IMR-90 (cell line): ENCODE data around the gene GLRA3. TPM values are rescaled to one million over a fixed set of nuclear protein-coding genes. Genes with fewer than 3 reads are reported as not detected.
A peak's percentile ranks its signal among the peaks of the same experiment; 100 is the strongest.

Experiments used
- ATAC-seq: fragments of 200-7000 bp; cut with Tn5 transposase; 2 replicates; pipeline ENCODE4 v1.9.1; 2020; ENCODE audit warnings: low read depth, mild to moderate bottlenecking, moderate library complexity
- BruUV-seq: library from RNA; stranded (reverse); fragments of 400-500 nt; replicated peaks from 2 replicates; lab custom pipeline; 2021; lab: Mats Ljungman, UMichigan
- CTCF ChIA-PET: fragments of 300-600 bp; formaldehyde crosslinking; extraction: SDS; loops from one replicate; lab custom pipeline; 2021; ENCODE audit warnings: antibody characterized with exemption; lab: Yijun Ruan, JAX
- POLR2A ChIA-PET: fragments of 300-600 bp; sonication (Branson Sonifier 250); formaldehyde crosslinking; loops from one replicate; lab custom pipeline; 2022; ENCODE audit warnings: antibody characterized with exemption; ENCODE audit not compliant: unreplicated experiment; lab: Charles Lee
- DNase-seq: peaks from one replicate; pipeline ENCODE4 v3.0.0; 2013
- H2AFZ ChIP-seq: replicated peaks from 2 replicates; pipeline ENCODE3; 2013; ENCODE audit warnings: low read length, mild to moderate bottlenecking; ENCODE audit not compliant: poor library complexity
- H2AK5ac ChIP-seq: 2 replicates; pipeline ENCODE4 v1.6.1; 2013; ENCODE audit warnings: low read depth, low read length, inconsistent platforms
- H2AK9ac ChIP-seq: replicated peaks from 2 replicates; pipeline ENCODE3; 2013; ENCODE audit warnings: mild to moderate bottlenecking, low read depth, low read length, moderate library complexity; ENCODE audit not compliant: poor library complexity
- H2BK120ac ChIP-seq: 2 replicates; pipeline ENCODE4 v1.6.1; 2013; ENCODE audit warnings: low read depth, low read length, inconsistent platforms
- H2BK15ac ChIP-seq: 3 replicates; pipeline ENCODE4 v1.6.1; 2013; ENCODE audit warnings: low read depth, low read length, inconsistent platforms
- H2BK20ac ChIP-seq: 2 replicates; pipeline ENCODE4 v1.6.1; 2013; ENCODE audit warnings: low read depth, mild to moderate bottlenecking, inconsistent platforms, low read length, moderate library complexity
- H2BK5ac ChIP-seq: 2 replicates; pipeline ENCODE4 v1.6.1; 2013; ENCODE audit warnings: mild to moderate bottlenecking, low read depth, low read length, inconsistent platforms; ENCODE audit not compliant: poor library complexity, severe bottlenecking
- H3K14ac ChIP-seq: replicated peaks from 2 replicates; pipeline ENCODE4 v1.6.1; 2013; ENCODE audit warnings: low read depth, low read length, inconsistent platforms
- H3K18ac ChIP-seq: 2 replicates; pipeline ENCODE4 v1.6.1; 2013; ENCODE audit warnings: low read depth, low read length, control low read depth
- H3K23ac ChIP-seq: 2 replicates; pipeline ENCODE4 v1.6.1; 2013; ENCODE audit warnings: low read depth, low read length, inconsistent platforms
- H3K27ac ChIP-seq: 2 replicates; pipeline ENCODE4 v1.5.1; 2013; ENCODE audit warnings: mild to moderate bottlenecking, control low read depth, low read length; ENCODE audit not compliant: insufficient read depth
- H3K27me3 ChIP-seq: 2 replicates; pipeline ENCODE4 v1.6.1; 2013; ENCODE audit warnings: low read length; ENCODE audit not compliant: control insufficient read depth, insufficient read depth
- H3K36me3 ChIP-seq: 2 replicates; pipeline ENCODE4 v1.6.1; 2013; ENCODE audit warnings: low read length, mixed read lengths; ENCODE audit not compliant: control insufficient read depth, insufficient read depth
- H3K4ac ChIP-seq: 2 replicates; pipeline ENCODE4 v1.6.1; 2013; ENCODE audit warnings: low read depth, low read length, inconsistent platforms
- H3K4me1 ChIP-seq: 2 replicates; pipeline ENCODE4 v1.6.1; 2013; ENCODE audit warnings: low read length, mixed read lengths; ENCODE audit not compliant: control insufficient read depth, insufficient read depth
- H3K4me2 ChIP-seq: 2 replicates; pipeline ENCODE4 v1.6.1; 2013; ENCODE audit warnings: low read depth, mild to moderate bottlenecking, control low read depth, low read length, moderate library complexity
- H3K4me3 ChIP-seq: 2 replicates; pipeline ENCODE4 v1.5.1; 2013; ENCODE audit warnings: low read depth, mild to moderate bottlenecking, control low read depth, low read length, moderate library complexity; ENCODE audit not compliant: insufficient read depth
- H3K56ac ChIP-seq: 2 replicates; pipeline ENCODE4 v1.6.1; 2013; ENCODE audit warnings: low read length, inconsistent platforms; ENCODE audit not compliant: insufficient read depth; ENCODE audit errors: extremely low read depth
- H3K79me1 ChIP-seq, 2 experiments: 2 replicates each; pipeline ENCODE4 v1.6.1; 2013; ENCODE audit warnings: low read length in 2 of 2, inconsistent platforms in 1 of 2, low read depth in 1 of 2
- H3K9ac ChIP-seq: 2 replicates; pipeline ENCODE4 v1.6.1; 2013; ENCODE audit warnings: low read depth, low read length, control low read depth
- H3K9me1 ChIP-seq: 2 replicates; pipeline ENCODE4 v1.6.1; 2013; ENCODE audit warnings: low read length, inconsistent platforms; ENCODE audit not compliant: insufficient read depth
- H3K9me3 ChIP-seq: 2 replicates; pipeline ENCODE4 v1.6.1; 2013; ENCODE audit warnings: low read length; ENCODE audit not compliant: control insufficient read depth, insufficient read depth
- H4K20me1 ChIP-seq: 2 replicates; pipeline ENCODE4 v1.6.1; 2013; ENCODE audit warnings: low read length, inconsistent platforms; ENCODE audit not compliant: insufficient read depth
- H4K5ac ChIP-seq: 2 replicates; pipeline ENCODE4 v1.6.1; 2013; ENCODE audit warnings: mild to moderate bottlenecking, low read depth, low read length, control low read depth
- H4K8ac ChIP-seq, 2 experiments: 2 replicates each; pipeline ENCODE4 v1.6.1; 2013; ENCODE audit warnings: low read depth in 2 of 2, low read length in 2 of 2, control low read depth in 1 of 2, inconsistent platforms in 1 of 2
- H4K91ac ChIP-seq: 2 replicates; pipeline ENCODE4 v1.6.1; 2013; ENCODE audit warnings: low read depth, low read length, inconsistent platforms; ENCODE audit not compliant: insufficient read depth
- MAZ ChIP-seq: IDR thresholded peaks from 2 replicates; pipeline ENCODE4 v1.6.1; 2012; ENCODE audit warnings: low read depth, mild to moderate bottlenecking, low read length, improper control_type of control experiment, moderate library complexity, borderline replicate concordance
- RAD21 ChIP-seq: IDR thresholded peaks from 2 replicates; pipeline ENCODE4 v1.6.1; 2012; ENCODE audit warnings: low read length, improper control_type of control experiment
- WGBS, 2 experiments: methylation state at CpG; one replicate each; pipeline versions ENCODE4 v1.1.5 to v1.1.7; 2013; ENCODE audit warnings: missing lambda C conversion rate in 2 of 2; ENCODE audit not compliant: insufficient read length in 1 of 2; ENCODE audit errors: extremely low coverage in 2 of 2; 5-methylcytosine and 5-hydroxymethylcytosine counted together
- dilution Hi-C: fragments of 300-500 bp; cut with HindIII; formaldehyde crosslinking; loops from one replicate; pipeline ENCODE4 v1.14.3; 2018; ENCODE audit warnings: low sequenced_read_pairs; ENCODE audit not compliant: unreplicated experiment
- in situ Hi-C: fragments of 300-500 bp; cut with MboI; formaldehyde crosslinking; loops from 3 replicates; pipeline ENCODE4 v1.14.3; 2019; ENCODE audit warnings: low sequenced_read_pairs, inconsistent platforms, mixed read lengths
- intact Hi-C: fragments of 100-400 bp; cut with micrococcal nuclease; formaldehyde crosslinking; loops from 2 replicates; pipeline ENCODE4 v1.10.0; 2022
- polyA plus RNA-seq, 3 experiments: library from polyadenylated mRNA; depleted of rRNA; stranded (reverse); fragments of >200 nt; gene quantifications; 2 replicates each; pipeline ENCODE4 v1.2.3, GENCODE V29; 2012; ENCODE audit warnings: low replicate concordance in 1 of 3
- total RNA-seq: library from RNA; depleted of rRNA; stranded (reverse); fragments of >200 nt; gene quantifications from 2 replicates; pipeline ENCODE4 v1.2.3, GENCODE V29; 2012
- TF ChIP-seq, protein P1 (sequence below): conservative IDR thresholded peaks from 2 replicates; pipeline ENCODE4 v1.5.1; 2012; ENCODE audit warnings: mild to moderate bottlenecking, low read depth, low read length, improper control_type of control experiment

GLRA3 gene
- total and polyA plus RNA-seq, 2 of the 4 experiments (the other 2 are of a cell fraction): not detected

DNA sequence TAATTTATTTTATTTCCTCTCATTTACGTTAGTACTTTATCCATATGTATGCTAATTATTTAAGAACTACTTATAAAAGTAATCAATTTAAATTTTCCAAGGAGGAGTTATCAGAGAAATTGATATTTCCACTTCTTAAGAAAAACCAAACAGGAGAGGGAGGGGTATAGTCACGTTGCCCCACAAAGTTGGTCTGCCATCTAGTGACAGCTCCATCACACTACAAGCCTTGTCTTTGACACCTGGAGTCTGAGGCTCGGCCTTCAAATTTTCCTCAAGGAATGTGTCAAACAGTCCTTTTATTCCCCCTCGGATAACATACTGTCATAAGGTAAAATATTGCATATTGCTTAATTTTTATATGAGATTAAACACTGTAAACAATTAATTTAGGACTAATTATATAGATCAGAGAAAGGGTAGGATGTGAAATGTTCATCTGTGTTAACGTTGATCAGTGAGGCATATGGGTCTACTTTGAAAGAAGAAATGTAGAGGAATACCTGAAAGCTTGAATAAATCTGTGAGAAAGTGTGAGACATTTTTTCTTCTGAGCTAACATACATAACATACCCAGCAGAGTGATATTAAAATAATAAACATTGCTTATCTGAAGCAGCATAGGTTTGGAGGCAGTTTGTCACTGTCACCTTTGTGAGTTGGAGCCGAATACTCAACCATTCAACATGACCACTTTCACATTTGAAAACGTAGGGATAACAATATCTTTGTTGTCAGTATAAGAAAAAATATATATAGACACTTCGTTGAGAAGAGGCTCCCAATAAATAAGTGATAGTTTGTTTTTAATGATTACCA is 114.4 kb downstream of the GLRA3 start:
- Histone ChIP-seq H2BK20ac (no peak overlapping the region), H3K18ac (no peak overlapping the region), H4K5ac (no peak overlapping the region), H3K4me3 (no peak overlapping the region), H2AK5ac (no peak overlapping the region), H2AFZ (no peak overlapping the region), H2BK5ac (no peak overlapping the region), H3K23ac (no peak overlapping the region), H3K4ac (no peak overlapping the region), H3K56ac (no peak overlapping the region), H3K4me1 (no peaks in the 10 kb centered on the region), H2BK120ac (no peak overlapping the region), H4K8ac (no peak overlapping the region), H3K4me2 (no peak overlapping the region), H3K27me3 (no peaks in the 10 kb centered on the region), H3K9ac (no peak overlapping the region), H3K27ac (no peak overlapping the region), H3K79me1 (no peaks in the 10 kb centered on the region), H3K14ac (no peak overlapping the region), H3K36me3 (no peaks in the 10 kb centered on the region), H3K9me3 (no peaks in the 10 kb centered on the region), H2AK9ac (no peak overlapping the region), H3K9me1 (no peaks in the 10 kb centered on the region), H4K20me1 (no peaks in the 10 kb centered on the region), H2BK15ac (no peak overlapping the region), H4K91ac (no peak overlapping the region)
- dilution Hi-C loops (no loop called here), in situ Hi-C loops (no loop called here), intact Hi-C loops (no loop called here)
- ChIA-PET CTCF (no interaction called here), POLR2A (no interaction called here)
- ATAC-seq: no peak
- no TSS peak for BruUV-seq
- no peak for TF ChIP-seq MAZ
- peak; percentile 27; the same call in 1 of the 2 replicates for TF ChIP-seq RAD21
- TF ChIP-seq, protein P1, sequence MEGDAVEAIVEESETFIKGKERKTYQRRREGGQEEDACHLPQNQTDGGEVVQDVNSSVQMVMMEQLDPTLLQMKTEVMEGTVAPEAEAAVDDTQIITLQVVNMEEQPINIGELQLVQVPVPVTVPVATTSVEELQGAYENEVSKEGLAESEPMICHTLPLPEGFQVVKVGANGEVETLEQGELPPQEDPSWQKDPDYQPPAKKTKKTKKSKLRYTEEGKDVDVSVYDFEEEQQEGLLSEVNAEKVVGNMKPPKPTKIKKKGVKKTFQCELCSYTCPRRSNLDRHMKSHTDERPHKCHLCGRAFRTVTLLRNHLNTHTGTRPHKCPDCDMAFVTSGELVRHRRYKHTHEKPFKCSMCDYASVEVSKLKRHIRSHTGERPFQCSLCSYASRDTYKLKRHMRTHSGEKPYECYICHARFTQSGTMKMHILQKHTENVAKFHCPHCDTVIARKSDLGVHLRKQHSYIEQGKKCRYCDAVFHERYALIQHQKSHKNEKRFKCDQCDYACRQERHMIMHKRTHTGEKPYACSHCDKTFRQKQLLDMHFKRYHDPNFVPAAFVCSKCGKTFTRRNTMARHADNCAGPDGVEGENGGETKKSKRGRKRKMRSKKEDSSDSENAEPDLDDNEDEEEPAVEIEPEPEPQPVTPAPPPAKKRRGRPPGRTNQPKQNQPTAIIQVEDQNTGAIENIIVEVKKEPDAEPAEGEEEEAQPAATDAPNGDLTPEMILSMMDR: peak; percentile 39
- DNase-seq: peak; percentile 7
- WGBS, 2 experiments: no CpG with 5 or more reads among the region's 8 CpGs
